ENCODE data around the gene GNG3. TPM values are rescaled to one million over a fixed set of nuclear protein-coding genes. Genes with fewer than 3 reads are reported as not detected.
A peak's percentile ranks its signal among the peaks of the same experiment; 100 is the strongest.

The GNG3 gene
- not detected for total RNA-seq

- no peak for DNase-seq (ENCODE audit: low spot score)
- peak within 1 kb of the TSS; percentile 94 to 96 for H3K27ac ChIP-seq
- intact Hi-C loops (cut with DNase I): loop anchor here (5.0 kb wide), 1 partner anchor 105 kb away; the partner anchor contains the start of gene MTA2
Measured at GRCh38 chr11:62707277-62707861, at the start of gene GNG3, which contains the start of gene BSCL2. GNG3 (plus strand) TSS chr11:62707676; CDS start chr11:62708296, 620 bp downstream. BSCL2 (minus strand) TSS chr11:62707424; CDS start chr11:62707195, 229 bp downstream.

DNA sequence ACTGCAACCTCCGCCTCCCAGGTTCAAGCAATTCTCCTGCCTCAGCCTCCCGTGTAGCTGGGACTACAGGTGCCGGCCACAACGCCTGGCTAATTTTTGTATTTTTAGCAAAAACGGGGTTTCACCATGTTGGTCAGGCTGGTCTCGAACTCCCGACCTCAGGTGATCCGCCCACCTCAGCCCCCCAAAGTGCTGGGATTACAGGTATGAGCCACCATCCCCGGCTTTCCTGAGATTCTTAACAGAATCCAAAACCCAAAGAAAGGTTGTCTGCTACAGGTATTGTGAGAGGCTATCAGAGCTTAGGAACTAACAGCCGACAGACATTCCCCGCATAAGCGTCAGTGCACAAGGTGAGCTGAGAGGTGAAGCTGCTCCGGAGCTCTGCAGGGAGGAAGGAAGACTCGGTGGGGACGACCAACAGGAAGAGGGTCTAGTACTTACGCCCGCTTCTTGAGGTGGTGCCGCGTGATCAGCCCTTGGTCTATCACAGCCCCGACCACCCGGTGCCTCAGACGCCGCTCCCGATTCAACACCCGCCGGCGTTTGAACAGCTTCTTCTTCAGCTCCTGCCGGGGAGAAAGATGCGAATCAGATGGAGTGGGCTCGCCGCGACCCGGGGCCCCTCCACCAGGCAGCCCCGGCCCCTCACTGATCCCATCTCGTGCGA is 42.9 kb upstream of the GNG3 start:
- intact Hi-C loops (cut with DNase I): no loop called here

More at GRCh38 chr11:62707277-62707861, at the start of gene GNG3, which contains the start of gene BSCL2:
- TF ChIP-seq POLR2A (IDR thresholded peaks at IDR 0.05) (no peak), POLR2AphosphoS5 (IDR thresholded peaks at IDR 0.05) (no peak), CTCF (IDR thresholded peaks at IDR 0.05) (no peak)
- H3K27me3 ChIP-seq (replicated peaks; ENCODE audit: insufficient read depth): no peaks in the 10 kb centered on the region
- H3K4me3 ChIP-seq: peak within 1 kb of the TSS; percentile 65 to 68
- no peaks in the 10 kb centered on the region for H3K36me3 ChIP-seq
- peaks cover 14% of the 10 kb centered on the region for H3K4me1 ChIP-seq (replicated peaks)
- 89% methylated on average over 9 of the region's 10 CpGs for WGBS
- no peaks in the 10 kb centered on the region for H3K9me3 ChIP-seq

DNA sequence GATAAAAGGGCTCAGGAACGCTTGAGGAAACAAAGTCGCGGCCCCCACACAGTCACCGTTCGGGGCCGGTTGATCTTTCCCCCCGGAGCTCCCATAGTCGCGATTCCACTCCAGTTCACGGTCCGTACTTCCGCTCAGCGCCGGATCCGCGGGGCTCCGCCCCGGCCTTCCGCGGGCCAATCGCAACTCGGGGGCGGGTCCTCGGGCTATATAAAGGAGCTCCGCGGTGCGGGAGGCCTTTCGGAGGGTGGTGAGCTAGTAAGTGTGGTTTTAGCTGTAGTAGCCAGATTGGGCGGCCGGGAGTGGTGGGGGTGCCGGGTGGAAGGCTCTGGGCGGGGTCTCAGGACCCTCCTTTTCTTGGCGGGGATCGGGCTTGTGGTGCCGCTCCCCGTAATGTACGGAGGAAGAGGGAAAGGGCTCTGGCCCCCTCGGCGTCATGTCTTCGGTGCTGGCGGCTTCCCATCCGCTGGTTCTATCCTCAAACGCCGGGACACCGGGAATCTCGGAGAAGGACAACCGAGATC is 42.3 kb upstream of the GNG3 start, which contains the start of the genes C11orf98 and CSKMT:
TSS of gene C11orf98 (minus strand) at position 136 of the 524 bp plus-strand sequence. CDS start at position 95, 41 bp downstream.
TSS of gene CSKMT (plus strand) at position 238 of the 524 bp plus-strand sequence. CDS start 568 bp downstream, outside the sequence.
- intact Hi-C loops (cut with DNase I): no loop called here
- under 1% methylated on average over 42 of the region's 47 CpGs for WGBS
- no peaks in the 10 kb centered on the region for H3K36me3 ChIP-seq
- peaks cover 10% of the 10 kb centered on the region for H3K4me1 ChIP-seq (replicated peaks)
- H3K27me3 ChIP-seq (replicated peaks; ENCODE audit: insufficient read depth): no peaks in the 10 kb centered on the region
- peak within 1 kb of the TSS; percentile 87 to 90 for H3K27ac ChIP-seq
- DNase-seq (ENCODE audit: low spot score): peak; percentile 96
- no peaks in the 10 kb centered on the region for H3K9me3 ChIP-seq
- TF ChIP-seq POLR2AphosphoS5 (IDR thresholded peaks at IDR 0.05) (peak; percentile 97), POLR2A (IDR thresholded peaks at IDR 0.05) (peak; percentile 89), CTCF (IDR thresholded peaks at IDR 0.05) (no peak)
- peak within 1 kb of the TSS; percentile 80 to 86 for H3K4me3 ChIP-seq

More for the DNA sequence above, 42.9 kb upstream of the GNG3 start:
- H3K27ac ChIP-seq: peak overlapping the region; percentile 87 to 90
- no peaks in the 10 kb centered on the region for H3K36me3 ChIP-seq
- WGBS: 3% methylated on average over 34 of the region's 36 CpGs
- peak overlapping the region; percentile 80 to 86 for H3K4me3 ChIP-seq
- no peak for DNase-seq (ENCODE audit: low spot score)
- no peaks in the 10 kb centered on the region for H3K9me3 ChIP-seq
- no peaks in the 10 kb centered on the region for H3K27me3 ChIP-seq (replicated peaks; ENCODE audit: insufficient read depth)
- H3K4me1 ChIP-seq (replicated peaks): peaks cover 10% of the 10 kb centered on the region
- TF ChIP-seq POLR2A (IDR thresholded peaks at IDR 0.05): no peak
- TF ChIP-seq CTCF (IDR thresholded peaks at IDR 0.05): no peak
- no peak for TF ChIP-seq POLR2AphosphoS5 (IDR thresholded peaks at IDR 0.05)

DNA sequence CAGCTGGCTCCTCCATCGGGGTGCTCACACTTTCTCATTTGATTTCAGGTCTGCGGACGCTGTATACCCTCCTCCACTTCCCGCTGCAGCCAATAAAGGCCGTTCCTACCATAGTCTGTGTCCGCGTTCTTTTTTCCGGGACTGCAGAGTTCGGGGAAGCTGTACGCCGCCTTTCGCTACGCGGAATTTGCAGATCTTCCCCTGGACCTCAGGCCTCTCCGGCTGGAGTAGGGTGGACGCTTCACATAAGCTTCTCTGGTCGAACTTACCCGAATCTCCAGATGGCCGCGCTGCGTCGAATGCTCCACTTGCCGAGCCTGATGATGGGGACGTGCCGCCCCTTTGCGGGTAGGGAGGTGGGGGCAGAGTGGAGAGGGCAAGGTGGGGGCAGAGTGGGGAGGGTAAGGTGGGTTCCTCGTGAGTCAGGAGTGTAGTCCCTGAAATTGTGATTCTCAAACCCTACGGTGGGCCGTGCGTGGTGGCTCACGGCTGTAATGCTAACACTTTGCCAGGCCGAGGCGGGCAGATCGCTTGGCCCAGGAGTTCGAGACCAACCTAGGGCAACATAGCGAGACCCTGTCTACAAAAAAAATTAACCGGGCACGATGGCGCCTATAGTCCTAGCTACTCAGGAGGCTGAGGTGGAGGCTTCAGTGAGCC is 41.7 kb upstream of the GNG3 start:
- Histone ChIP-seq H3K27ac (peak overlapping the region; percentile 87 to 90), H3K4me3 (peak overlapping the region; percentile 80 to 86), H3K36me3 (no peaks in the 10 kb centered on the region), H3K9me3 (no peaks in the 10 kb centered on the region), H3K4me1 (replicated peaks) (peaks cover 11% of the 10 kb centered on the region), H3K27me3 (replicated peaks; ENCODE audit: insufficient read depth) (no peaks in the 10 kb centered on the region)
- peak; percentile 22 for DNase-seq (ENCODE audit: low spot score)
- 1% methylated on average over 39 of the region's 39 CpGs for WGBS
- TF ChIP-seq POLR2AphosphoS5 (IDR thresholded peaks at IDR 0.05) (no peak), POLR2A (IDR thresholded peaks at IDR 0.05) (no peak), CTCF (IDR thresholded peaks at IDR 0.05) (no peak)
- intact Hi-C loops (cut with DNase I): no loop called here

Measured in prostate gland (tissue), 2 donors.